Measurements from ENCODE around the gene TBX1. TPM values are rescaled to one million over a fixed set of nuclear protein-coding genes. Genes with fewer than 3 reads are reported as not detected.

Gene TBX1
- polyA plus RNA-seq, 1 experiment, result not detected

DNA sequence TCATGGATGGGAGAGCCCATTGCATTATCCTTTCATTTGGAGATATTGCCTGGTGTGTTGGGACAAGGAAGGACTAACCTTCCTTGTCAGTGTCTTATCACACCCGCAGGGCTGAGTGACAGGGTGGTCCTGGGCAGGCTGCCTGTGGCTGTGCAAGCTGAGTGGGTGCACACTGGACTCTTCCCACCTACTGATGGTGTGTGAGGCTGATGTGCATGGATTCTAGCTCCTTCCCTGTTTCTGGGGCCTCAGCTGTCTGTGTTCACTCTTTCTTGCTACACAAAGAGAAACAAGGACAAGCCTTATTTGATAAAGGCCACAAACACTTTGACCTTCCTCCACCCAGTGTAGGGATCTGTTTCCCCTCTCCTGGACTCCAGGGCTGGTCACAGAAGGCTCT lies 22.0 kb downstream of the TBX1 start:
- no peak for TF ChIP-seq CTCF (IDR thresholded peaks at IDR 0.05; ENCODE audit: insufficient read depth, low read depth, low read length)
- ChIA-PET POLR2A (no interaction called here), CTCF (interaction anchor here (1.4 to 1.7 kb wide), 5 partner anchors 9 to 52 kb away, joined by 3 to 6 read pairs (median 3); no protein-coding TSS in a partner anchor)
- H3K27me3 ChIP-seq (ENCODE audit: control insufficient read depth, insufficient read depth, low read length), result no peaks in the 10 kb centered on the region
- no peak for DNase-seq (ENCODE audit: low read depth)
- no peak overlapping the region for H3K4me3 ChIP-seq (ENCODE audit: low read depth, low read length)
- H3K36me3 ChIP-seq (ENCODE audit: control insufficient read depth, insufficient read depth, low read length), result no peaks in the 10 kb centered on the region

- no peak overlapping the region for H3K4me3 ChIP-seq (ENCODE audit: low read depth, low read length)
- TF ChIP-seq CTCF (IDR thresholded peaks at IDR 0.05; ENCODE audit: insufficient read depth, low read depth, low read length), result no peak
- no peak for DNase-seq (ENCODE audit: low read depth)
- POLR2A ChIA-PET, result no interaction called here
- 0 out of 2 replicates have a peak, but pooled peaks cover under 1% of the 10 kb centered on the region for H3K36me3 ChIP-seq (ENCODE audit: control insufficient read depth, insufficient read depth, low read length)
- H3K27me3 ChIP-seq (ENCODE audit: control insufficient read depth, insufficient read depth, low read length), result no peaks in the 10 kb centered on the region
- CTCF ChIA-PET, result interaction anchor here (1.0 to 1.5 kb wide), 2 partner anchors 34 to 53 kb away, joined by 3 to 5 read pairs; no protein-coding TSS in a partner anchor
These were observed 23.2 kb downstream of the TBX1 start for GRCh38 chr22:19783586-19784383.

- Histone ChIP-seq H3K36me3 (ENCODE audit: control insufficient read depth, insufficient read depth, low read length) (0 out of 2 replicates have a peak, but pooled peaks cover 3% of the 10 kb centered on the region), H3K27me3 (ENCODE audit: control insufficient read depth, insufficient read depth, low read length) (no peaks in the 10 kb centered on the region), H3K4me3 (ENCODE audit: low read depth, low read length) (no peak overlapping the region)
- ChIA-PET POLR2A (no interaction called here), CTCF (interaction anchor here (1.0 to 1.5 kb wide), 3 partner anchors 16 to 54 kb away, joined by 3 to 5 read pairs (median 4); no protein-coding TSS in a partner anchor)
- no peak for TF ChIP-seq CTCF (IDR thresholded peaks at IDR 0.05; ENCODE audit: insufficient read depth, low read depth, low read length)
- no peak for DNase-seq (ENCODE audit: low read depth)
These were observed 24.0 kb downstream of the TBX1 start for GRCh38 chr22:19784384-19785175.

- ChIA-PET POLR2A (no interaction called here), CTCF (interaction anchor here (1.2 kb wide), 1 partner anchor 15 kb away, joined by 4 read pairs; no protein-coding TSS in a partner anchor)
- DNase-seq (ENCODE audit: low read depth), result no peak
- Histone ChIP-seq H3K27me3 (ENCODE audit: control insufficient read depth, insufficient read depth, low read length) (no peaks in the 10 kb centered on the region), H3K4me3 (ENCODE audit: low read depth, low read length) (no peak overlapping the region), H3K36me3 (ENCODE audit: control insufficient read depth, insufficient read depth, low read length) (0 out of 2 replicates have a peak, but pooled peaks cover 3% of the 10 kb centered on the region)
- no peak for TF ChIP-seq CTCF (IDR thresholded peaks at IDR 0.05; ENCODE audit: insufficient read depth, low read depth, low read length)
These were observed 25.1 kb downstream of the TBX1 start for GRCh38 chr22:19785461-19786263.

Data from BJ (cell line).